GM04503 (cell line): Measurements from ENCODE around the gene IQCM.
"Not testable (repeated sequence)": the region's sequence is repeated elsewhere in the genome, so short reads cannot be mapped to it uniquely, and the experiment has no call there.

Experiments used
- DNase-seq: peaks from one replicate; pipeline ENCODE4 v3.0.0-alpha.2; 2012; ENCODE audit warnings: low read depth

The IQCM gene

GRCh38 chr4:149572716-149573115 lies 242.9 kb downstream of the IQCM start:
- no peak for DNase-seq

DNA sequence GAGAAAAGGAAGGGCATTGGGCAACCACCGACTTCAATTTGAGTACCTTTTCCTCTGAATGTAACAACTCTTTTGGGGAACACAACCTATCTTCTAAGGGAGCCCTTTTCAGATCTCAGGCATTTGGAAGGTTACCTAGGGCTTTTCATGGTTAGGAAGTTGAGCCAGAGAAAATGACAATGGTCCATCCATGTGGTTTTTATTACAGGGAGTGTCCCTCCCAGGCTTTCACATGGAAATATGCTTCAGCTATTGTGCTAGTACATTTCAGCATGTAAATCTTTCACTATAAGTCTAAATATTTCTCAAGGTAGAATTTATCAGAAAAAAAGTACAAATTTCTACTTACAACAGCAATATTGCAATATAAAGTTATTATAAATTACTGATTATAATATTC lies 259.8 kb downstream of the IQCM start:
- DNase-seq, result no peak

DNA sequence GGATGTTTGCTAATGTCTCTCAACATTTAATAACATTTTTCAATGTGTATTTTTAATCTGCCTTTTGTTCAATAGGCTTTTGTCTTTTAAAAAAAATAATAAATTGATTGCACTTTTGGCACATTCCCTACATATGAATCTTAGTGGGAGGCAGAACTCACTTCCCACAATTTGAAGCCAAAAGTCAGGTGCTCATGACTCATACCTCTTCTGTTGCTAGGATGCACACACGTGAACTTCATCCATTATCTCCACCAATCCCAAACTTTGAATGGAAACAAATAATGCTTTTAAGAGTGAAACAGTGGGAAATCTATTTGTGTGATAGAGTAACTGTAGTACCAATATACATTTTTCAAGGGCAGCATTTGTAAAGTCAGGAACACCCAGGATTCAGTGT lies 260.5 kb downstream of the IQCM start:
- no peak for DNase-seq

GRCh38 chr4:149553959-149554520 lies 261.6 kb downstream of the IQCM start:
- no peak for DNase-seq

- DNase-seq, result no peak
Observed at GRCh38 chr4:149552601-149553000, 263.0 kb downstream of the IQCM start.

DNA sequence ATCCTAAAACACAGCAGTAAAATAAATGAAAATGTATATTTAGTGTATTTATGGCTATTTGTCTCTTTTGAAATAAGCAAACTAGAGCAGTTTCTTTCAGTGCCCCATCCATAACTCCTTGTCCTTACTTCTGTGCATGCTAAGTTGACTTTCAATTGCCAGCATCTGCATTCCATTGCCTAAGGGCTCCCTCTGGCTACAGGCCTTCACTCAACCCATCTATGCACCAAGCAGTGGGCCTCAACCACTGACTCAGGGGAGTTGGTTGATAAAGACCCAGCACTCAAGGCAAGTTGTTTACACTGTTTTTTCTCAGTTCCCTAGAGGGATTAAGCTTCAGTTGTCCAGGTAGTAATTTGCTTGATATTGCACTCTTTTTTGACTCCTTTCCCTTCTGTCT lies 265.7 kb downstream of the IQCM start:
- no peak for DNase-seq

- no peak for DNase-seq
Observed at GRCh38 chr4:149534779-149535178, 280.9 kb downstream of the IQCM start.

GRCh38 chr4:149531861-149532260 lies 283.8 kb downstream of the IQCM start:
- no peak for DNase-seq

DNA sequence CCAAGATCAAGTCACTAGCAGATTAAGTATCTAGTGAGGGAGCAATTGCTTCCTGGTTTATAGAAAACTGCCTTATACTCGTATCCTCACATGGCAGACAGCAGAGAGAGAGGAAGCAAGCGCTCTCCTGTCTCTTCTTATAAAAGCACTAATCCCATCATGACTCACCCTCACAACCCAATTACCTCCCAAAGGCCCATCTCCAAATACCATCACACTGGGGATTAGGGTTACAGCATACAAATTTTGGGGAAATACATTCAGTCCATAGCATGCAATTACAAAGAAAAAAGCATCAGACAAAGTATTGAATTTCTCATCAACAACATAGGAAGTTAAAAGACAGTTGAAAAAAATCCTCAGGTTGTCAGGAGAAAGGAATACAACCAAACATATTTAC lies 292.6 kb downstream of the IQCM start:
- DNase-seq, result no peak

DNA sequence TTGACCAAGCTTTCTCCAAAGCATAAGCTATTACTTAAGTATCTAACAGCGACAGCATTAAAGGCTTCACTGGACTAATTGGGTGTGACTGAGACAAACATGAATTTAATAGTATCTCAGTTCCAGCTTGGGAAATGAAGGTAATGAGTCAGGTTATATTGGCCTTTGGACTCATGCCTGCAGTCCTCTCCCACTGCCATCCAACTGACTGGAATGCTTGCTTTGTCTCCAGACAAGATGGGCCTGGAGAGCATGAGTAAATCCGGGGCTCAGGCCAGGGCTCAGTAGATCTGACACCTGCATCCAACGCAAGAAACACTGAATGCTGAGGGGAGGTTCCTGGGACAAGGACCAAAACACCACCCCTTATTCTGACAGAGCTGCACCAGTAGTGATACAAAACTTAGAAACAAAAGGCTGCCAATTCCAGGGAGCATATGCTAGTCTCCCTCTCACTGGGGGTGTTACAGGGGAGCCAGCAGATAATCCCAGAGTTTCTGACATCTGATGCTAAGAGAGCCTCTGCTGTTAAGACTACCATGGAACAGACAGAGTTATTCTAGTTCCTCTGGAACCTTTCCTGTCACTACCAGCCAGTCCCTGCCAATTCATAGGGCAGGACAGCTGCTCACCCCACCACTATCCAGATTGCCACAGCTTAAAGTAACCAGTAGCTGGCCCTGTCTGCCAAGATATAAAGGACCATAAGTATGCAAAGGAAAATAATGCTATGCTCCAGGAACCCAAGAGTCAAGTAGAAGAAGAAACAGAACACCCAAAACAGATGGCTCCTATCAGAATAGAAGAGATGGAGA lies 293.8 kb downstream of the IQCM start:
- peak; percentile 29 for DNase-seq

GRCh38 chr4:149518471-149518870 lies 297.2 kb downstream of the IQCM start:
- no peak for DNase-seq

DNA sequence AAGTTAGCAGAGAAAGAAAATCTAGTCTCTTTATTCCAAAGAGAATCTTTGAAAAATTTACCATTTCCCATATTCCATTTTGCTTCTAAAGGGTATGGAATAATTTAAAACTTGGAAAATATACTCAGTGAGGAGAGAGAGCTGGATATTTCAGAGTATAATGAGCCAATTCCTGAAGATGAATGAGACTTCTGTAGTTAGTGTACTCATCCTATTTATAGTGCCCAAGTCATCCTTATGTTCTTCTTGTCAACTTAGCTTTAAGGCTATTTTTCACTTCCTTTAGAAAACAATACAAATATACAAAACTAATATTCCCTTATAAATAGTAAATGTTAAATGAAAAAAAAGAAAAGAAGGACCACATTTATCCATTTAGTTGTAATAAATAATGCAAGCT lies 302.6 kb downstream of the IQCM start:
- no peak for DNase-seq

GRCh38 chr4:149512501-149512900 lies 303.1 kb downstream of the IQCM start:
- no peak for DNase-seq

GRCh38 chr4:149511558-149512298 lies 303.9 kb downstream of the IQCM start:
- DNase-seq, result no peak

- not testable (repeated sequence) for DNase-seq
Observed at GRCh38 chr4:149507309-149507708, 308.3 kb downstream of the IQCM start.

DNA sequence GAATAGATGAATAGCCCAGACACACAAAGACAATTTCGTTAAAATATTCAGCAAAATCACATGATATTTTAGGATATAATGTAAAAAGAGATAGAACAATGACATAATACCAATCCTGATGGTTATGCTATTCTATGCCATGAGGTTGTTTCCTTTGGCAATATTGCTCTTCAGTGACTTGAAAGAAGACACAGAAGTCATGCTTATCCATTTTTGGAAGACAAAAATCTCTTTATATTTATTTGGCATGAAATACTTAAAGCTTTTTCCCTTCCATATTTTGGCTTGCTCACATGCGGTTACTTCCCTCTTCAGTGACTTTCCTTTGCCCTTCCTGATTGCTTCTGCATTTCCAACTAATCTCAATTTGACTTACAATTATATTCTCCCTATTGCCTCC lies 314.8 kb downstream of the IQCM start:
- no peak for DNase-seq

- DNase-seq, result no peak
Observed at GRCh38 chr4:149499726-149500125, 315.9 kb downstream of the IQCM start.

DNA sequence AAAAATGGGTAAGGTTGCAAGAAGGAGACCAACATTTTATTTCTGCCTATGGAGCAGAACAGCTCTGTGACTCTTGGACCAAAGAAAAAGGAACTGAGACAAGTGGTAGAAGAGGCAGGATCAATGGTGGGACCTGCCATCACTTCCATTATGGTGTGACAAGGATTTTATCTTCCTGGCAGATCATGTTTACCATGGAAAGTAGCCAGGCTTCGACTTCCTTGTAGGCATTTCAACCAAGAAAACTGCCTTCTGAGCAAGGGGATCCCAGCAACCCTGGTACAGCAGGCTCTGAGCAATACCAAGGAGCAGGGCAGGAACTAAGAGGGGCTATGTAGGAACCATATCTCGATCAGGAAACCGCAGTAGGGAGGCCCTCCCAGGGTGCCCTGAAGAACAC lies 317.4 kb downstream of the IQCM start:
- DNase-seq, result no peak

DNA sequence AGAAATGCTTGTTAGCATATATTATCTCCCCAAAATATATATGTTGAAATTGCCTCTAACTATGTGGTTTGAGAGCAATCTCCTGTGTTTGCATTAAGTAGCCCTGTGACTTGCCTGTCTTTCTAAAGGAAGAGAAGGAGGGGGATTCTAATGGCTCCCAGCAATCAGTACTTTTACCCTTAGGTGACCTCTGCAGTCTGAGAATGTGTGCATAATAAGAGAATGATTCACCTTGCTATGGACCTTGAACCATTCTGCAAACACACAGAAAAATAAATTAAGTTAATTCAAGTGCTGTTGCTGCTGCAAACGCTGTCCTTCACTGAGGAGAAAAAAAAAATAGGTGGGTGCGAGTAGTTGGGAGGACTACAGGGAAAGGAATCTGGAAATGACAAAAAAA lies 322.2 kb downstream of the IQCM start:
- no peak for DNase-seq

- no peak for DNase-seq
Observed at GRCh38 chr4:149489321-149489720, 326.3 kb downstream of the IQCM start.

DNA sequence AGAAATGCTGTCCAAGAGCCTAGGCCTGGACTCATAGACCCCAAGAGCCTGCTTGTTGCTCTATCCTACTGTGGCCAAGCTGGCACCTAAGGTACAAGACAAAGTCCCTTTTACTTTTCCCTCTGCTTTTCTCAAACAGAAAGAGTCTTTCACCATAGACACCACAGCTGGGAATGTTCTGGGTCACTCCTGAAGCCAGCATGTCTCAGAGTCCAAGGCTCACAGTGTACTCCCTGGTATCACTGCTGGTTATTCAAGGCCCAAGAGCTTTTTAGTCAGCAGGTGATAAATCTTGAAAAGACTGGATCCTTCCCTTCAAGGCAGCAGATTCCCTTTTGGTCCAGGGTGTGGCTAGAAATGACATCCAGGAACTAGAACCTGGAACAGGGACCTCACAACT lies 328.8 kb downstream of the IQCM start:
- no peak for DNase-seq

DNA sequence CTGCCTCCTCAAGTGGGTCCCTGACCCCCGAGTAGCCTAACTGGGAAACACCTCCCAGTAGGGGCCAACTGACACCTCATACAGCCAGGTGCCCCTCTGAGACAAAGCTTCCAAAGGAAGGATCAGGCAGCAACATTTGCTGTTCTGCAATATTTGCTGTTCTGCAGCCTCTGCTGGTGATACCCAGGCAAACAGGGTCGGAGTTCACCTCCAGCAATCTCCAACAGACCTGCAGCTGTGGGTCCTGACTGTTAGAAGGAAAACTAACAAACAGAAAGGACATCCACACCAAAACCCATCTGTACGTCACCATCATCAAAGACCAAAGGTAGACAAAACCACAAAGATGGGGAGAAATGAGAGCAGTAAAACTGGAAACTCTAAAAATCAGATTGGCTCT lies 347.0 kb downstream of the IQCM start:
- DNase-seq, result not testable (repeated sequence)

GRCh38 chr4:149466446-149466845 lies 349.2 kb downstream of the IQCM start:
- DNase-seq, result no peak
